Inflammatory macrophage (primary cell): ENCODE data around the gene IFNGR2.

Source experiments
- DNase-seq, 2 donors: peaks; one replicate each; pipeline ENCODE4 v3.0.0-alpha.2; 2020 to 2022
- total RNA-seq, 18 experiments: gene quantifications; one replicate each; lab custom pipeline; 2026; ENCODE audit warnings: mixed read lengths in 6 of 18, inconsistent platforms in 2 of 18; lab: John Stamatoyannopoulos, UW

IFNGR2 gene, protein sequence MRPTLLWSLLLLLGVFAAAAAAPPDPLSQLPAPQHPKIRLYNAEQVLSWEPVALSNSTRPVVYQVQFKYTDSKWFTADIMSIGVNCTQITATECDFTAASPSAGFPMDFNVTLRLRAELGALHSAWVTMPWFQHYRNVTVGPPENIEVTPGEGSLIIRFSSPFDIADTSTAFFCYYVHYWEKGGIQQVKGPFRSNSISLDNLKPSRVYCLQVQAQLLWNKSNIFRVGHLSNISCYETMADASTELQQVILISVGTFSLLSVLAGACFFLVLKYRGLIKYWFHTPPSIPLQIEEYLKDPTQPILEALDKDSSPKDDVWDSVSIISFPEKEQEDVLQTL
- total RNA-seq: 159 to 626 (median 233) reads per million in 18 experiments

DNA sequence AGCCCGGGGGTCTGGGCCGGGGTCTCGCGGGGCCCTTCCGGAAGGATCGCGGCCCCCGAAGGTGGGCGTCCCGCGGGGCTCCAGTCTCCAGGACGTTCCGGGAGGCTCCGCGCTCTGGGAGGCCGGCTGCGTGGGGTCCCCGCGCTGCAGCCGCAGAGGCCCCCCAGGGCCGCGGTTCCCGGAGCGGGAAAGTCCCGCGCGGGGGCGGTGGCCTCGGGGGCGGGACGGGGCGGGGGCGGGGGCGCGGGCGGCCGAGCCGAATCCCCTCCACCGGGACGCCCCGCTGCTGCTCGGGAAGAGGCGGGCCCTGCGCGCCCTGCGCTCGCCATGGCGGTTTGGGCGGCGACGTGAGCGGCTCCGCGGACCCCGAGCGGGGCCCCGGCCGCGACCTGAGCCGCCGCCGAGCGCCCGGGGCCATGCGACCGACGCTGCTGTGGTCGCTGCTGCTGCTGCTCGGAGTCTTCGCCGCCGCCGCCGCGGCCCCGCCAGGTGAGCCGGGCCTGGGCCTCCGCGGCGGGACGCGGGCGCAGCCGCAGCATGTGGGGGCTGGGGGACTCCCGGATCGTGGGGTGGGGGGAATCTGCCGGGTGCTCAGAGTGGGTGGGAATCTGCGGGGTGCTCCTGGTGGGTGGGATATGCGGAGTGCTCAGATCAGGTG lies at the start of gene IFNGR2:
Gene IFNGR2 (plus strand): TSS at position 286 of the 658 bp plus-strand sequence. CDS start 131 bp downstream, at position 417.
- DNase-seq: peak; percentile 39 to 61

DNA sequence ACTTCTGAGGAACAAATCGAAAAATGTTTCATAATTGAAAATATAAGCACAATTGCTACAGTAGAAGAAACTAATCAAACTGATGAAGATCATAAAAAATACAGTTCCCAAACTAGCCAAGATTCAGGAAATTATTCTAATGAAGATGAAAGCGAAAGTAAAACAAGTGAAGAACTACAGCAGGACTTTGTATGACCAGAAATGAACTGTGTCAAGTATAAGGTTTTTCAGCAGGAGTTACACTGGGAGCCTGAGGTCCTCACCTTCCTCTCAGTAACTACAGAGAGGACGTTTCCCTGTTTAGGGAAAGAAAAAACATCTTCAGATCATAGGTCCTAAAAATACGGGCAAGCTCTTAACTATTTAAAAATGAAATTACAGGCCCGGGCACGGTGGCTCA lies 47.9 kb upstream of the IFNGR2 start:
- no peak for DNase-seq

DNA sequence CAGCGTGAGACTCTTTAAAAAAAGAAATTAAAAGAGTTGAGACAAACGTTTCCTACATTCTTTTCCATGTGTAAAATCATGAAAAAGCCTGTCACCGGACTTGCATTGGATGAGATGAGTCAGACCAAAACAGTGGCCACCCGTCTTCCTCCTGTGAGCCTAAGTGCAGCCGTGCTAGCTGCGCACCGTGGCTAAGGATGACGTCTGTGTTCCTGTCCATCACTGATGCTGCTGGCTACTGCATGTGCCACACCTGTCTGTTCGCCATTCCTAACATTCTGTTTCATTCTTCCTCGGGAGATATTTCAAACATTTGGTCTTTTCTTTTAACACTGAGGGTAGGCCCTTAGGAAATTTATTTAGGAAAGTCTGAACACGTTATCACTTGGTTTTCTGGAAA lies 47.2 kb upstream of the IFNGR2 start:
- no peak for DNase-seq

DNA sequence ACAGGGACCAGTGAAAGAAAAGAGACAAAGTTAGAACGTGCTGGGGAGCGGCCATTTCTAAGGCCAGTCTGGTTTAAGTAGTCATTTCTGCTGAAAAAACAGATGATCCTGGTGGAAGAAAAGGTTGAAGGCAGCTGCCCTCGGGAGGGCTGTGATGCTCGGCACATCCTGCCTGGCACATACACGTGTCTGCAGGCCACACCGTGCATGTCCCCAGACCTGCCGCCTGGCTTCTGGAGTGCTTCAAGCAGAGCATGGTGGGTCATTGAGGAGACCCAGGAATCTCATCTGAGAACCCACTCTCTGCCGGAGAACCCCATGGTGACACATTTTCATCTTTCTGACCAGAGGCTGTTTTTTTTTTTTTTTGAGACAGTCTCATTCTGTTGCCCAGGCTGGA lies 46.0 kb upstream of the IFNGR2 start:
- no peak for DNase-seq

DNA sequence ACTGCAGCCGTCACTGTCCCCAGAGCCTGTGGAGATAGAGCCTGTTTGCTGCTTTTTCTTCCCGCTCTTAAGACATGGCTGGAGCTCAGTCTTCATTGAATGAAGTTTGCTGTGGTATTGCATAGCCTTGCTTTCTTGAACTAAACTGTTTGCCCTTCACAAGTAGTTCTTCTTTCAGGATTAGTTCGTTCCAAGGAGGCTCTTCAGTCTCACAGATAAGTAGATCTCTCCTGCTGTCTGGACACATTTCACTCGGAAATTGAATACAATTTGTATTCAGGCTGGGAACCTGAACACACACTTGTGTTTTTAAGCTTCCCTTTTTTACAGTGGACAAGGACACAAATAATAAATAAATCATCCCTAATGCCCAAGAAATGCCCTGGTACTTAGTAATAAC lies 43.8 kb upstream of the IFNGR2 start:
- no peak for DNase-seq

DNA sequence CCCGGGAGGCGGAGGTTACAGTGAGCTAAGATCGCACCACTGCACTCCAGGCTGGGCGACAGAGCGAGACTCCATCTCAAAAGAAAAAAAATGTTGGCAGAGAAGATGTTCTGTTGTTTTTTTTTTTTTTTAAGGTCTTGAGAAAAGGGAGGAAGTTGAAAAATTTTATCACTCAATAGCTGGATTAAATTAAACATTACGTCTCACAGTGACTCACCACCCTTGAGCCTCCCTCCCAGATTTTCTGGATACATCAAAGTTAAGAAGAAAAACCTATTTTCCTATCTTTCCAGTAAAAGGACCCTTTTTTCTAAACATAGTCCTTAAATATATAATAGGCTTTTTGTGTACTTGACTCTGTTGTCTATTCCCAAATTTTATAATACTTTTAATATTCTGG lies 42.9 kb upstream of the IFNGR2 start:
- DNase-seq: peak in 1 of 2 donors; percentile 17

DNA sequence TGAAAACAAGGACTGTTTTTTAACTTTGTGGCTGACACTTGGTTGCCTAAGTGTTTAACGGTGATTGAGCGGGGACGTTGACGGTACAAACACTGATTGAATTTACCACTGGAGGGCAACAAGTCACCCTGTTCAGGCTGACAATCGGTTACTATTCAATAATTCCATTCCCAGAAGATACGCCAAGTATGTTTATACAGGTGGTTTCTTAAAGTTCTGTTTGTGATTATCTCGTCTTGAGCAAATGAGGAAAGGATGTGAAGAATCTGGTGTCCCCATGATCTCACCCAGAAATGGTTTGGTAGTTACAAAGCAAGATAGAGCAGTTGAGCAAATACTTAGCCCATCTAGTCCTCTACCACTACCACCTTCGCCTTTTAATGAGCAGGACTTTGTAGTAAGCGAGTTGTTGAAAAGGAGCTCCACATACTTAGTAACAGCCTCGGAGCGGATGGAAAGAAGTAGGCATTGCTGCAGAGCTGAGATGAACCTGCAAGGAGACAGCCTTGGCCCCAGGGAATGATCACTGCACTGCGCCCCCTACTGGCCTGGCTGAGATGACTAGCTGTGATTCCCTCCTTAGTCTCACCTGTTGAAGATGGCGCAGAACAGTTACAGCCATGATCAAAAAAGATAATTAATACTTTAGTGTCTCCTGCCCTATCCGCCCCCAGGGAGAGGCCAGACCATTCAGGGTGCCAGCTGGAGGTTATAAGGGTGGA lies 42.2 kb upstream of the IFNGR2 start:
- peak; percentile 64 to 69 for DNase-seq

DNA sequence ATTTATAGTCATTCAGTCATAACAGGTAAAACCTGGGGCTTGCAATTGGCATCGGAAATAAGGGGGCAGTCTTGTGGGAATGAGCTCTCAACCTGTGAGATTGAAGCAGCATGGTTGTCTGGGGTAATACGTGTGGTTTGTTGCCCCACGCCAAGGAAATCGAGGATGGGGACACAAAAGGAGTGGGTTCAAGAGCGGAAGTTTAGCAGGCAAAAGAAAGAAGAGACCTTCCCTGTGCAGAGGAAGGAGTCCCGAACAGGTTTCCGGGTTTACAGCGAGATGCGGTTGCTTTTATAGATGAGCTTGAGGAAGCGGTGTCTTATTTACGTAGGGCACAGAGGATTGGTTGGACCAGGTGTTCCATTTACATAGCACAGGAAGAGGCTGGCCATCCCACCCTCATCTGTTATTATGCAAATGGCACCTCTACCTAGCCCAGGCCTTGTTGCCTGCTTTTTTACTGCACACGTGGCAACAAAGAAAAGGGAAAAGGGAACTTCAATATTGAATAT lies 41.1 kb upstream of the IFNGR2 start:
- peak; percentile 78 to 79 for DNase-seq

DNA sequence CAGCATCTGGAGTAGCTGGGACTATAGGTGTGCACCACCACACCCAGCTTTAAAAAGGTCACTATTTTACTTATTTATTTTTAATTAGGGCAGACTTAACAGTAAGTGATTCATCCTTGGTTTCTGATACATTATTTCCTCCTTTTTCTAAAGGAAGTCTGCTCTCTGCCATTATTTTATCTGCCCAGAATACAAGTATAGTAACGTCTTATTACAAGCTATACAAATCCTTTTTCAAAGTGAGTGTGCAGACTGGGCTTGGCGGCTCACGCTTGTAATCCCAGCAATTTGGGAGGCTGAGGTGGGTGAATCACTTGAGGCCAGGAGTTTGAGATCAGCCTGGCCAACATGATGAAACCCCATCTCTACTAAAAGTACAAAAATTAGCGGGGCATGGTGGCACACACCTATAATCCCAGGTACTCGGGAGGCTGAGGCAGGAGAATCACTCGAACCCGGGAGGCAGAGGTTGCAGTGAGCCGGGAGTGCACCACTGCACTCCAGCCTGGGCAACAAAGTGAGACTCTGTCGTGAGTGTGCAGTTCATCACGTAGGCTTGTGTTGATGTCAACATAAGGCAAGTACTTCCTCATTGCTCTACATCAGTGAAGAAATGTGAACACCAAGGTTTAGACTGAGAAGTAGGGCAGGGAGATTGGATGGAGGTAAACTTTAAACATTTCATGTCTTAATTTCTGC lies 39.2 kb upstream of the IFNGR2 start:
- peak; percentile 86 for DNase-seq

DNA sequence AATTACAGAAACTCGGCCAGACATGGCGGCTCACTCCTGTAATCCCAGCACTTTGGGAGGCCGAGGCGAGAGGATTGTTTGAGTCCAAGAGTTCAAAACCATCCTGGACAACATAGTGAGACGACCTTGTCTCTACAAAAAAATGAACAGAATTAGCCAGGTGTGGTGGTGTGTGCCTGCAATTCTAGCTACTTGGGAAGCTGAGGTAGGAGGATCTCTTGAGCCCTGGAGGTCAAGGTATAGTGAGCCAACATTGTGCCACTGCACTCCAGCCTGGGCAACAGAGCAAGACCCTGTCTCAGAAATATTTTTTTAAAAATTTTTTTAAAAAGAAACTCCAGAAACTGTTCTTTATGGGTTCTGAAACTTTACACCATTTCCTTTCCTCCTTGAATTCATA lies 38.4 kb upstream of the IFNGR2 start:
- DNase-seq: no peak

DNA sequence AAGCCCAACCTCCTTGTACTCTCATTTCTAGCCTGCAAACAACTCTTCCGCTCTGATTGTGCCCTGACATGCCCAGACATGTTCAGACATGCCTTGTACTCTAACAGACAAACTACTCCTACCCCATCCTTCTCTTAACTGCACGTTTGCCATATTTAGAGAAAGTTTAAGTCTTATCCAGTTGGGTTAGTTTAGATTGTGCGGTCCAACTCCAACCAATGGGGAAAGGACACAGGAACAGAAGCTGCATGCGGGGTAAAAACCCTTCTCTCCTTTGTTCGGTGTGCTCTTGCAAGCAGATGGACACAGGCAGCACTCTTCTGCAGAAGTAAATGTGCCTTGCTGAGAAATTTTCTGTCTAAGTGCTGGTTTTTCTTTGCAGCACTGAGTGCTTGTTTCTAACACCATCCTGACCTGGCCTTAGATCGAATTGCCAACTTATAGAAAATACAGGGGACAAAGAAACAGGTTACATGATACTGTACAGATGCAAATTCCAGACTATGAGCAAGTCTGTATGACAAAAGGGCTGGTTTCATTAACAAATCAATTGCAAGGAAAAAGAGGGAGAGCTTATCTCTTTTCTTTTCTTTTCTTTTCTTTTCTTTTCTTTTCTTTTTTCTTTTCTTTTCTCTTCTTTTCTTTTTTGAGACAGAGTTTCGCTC lies 35.8 kb upstream of the IFNGR2 start:
- no peak for DNase-seq

DNA sequence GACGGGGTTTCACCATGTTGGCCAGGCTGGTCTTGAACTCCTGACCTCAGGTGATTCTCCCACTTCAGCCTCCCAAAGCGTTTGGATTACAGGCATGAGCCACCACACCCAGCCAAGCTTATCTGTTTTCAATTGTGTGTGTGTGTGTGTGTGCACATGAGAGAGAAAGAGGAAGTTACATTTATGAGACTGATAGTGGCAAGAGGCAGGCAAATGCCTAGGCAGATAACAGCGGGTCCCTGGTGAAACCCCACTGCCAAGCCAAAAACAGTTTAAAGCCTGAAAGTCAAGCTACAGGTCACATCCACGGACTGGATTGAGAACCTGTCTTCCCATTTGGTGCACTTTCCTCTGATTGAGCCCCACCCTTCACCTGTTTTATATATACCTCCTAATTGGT lies 35.1 kb upstream of the IFNGR2 start:
- no peak for DNase-seq

DNA sequence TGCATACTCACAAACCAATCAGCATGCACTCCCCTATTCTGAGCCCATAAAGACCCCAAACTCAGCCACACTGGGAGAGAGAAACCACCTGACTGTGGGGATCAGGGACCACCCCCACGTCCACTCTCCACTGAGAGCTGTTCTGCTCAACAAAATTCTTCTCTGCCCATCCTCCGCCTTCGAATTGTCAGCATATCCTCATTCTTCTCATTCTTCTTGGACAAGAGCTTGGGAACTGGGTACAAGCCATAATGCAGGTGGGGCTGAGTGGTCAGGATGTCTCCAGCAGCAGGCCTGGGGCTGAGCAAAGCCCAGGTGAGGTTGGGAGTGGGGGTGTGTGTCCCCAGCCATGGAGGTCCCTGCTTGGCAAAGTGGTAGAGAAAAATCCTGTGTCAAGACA lies 34.6 kb upstream of the IFNGR2 start:
- DNase-seq: no peak

DNA sequence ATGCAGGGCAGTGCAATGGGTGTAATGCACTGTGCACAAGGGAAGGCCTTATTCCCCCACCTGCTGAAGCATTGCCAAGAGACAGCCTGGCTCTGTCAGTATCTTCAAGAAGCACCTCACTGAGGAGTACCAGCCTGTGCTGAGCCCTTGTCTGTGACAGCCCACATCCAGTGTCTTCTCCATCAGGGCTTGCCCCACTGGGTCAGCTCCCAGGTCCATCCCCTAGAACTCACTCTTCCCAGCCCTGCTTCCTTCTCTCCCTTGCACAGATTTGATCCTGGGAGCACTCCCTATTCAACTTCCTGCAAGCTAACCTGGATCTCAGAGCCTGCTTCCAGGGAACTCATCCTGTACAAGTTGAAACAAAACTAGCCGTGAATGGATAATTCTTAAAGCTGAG lies 33.6 kb upstream of the IFNGR2 start:
- DNase-seq: no peak

DNA sequence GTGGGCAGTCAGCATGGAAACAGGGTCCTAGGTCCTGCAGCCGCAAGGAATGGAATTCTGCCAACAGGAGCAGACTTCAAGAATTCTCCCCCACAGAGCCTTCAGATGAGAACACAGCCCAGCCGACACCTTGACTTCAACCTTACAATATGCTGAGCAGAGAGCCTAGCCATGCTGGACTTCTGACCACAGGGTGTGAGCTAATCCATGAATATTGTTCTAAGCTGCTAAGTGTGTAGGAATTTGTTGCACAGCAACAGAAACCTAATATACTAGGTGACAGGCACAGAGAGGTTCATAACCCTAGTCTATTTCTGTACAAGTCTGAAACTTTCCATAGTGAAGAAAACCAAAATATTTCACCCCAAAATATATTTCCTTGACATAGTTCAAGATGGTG lies 32.9 kb upstream of the IFNGR2 start:
- DNase-seq: no peak

DNA sequence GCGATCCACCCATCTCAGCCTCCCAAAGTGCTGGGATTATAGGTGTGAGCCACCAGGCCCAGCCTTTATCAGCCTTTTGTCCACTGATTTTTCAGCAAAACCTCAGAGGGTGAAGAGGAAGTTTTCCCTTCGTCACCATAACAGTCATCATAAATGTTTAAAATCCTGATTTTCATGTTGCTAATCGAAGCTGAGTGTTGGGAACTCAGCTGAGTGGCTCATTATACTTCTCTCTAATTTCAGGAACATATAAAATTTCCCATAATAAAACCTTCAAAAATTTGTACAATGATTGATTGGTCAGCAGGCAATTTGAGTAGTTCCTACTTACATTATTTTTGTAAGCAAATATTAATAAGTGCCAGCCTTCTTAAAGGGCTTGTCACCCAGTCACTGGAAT lies 31.8 kb upstream of the IFNGR2 start:
- no peak for DNase-seq

DNA sequence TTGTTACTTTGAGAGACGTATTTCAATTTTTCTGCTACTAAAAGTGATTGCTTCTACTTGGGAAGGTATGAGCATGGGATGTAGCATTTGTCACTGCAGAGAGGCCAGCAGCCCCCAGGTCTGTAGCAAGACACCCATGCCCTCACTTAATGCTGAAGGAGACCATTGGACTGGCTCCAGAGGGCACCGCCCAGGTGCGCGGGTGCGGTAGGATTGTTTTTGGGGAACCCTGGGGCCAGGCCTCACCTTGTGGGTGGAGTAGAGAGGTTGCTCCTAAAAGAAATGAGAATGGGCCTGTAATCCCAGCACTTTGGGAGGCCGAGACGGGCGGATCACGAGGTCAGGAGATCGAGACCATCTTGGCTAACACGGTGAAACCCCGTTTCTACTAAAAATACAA lies 30.6 kb upstream of the IFNGR2 start:
- DNase-seq: no peak

DNA sequence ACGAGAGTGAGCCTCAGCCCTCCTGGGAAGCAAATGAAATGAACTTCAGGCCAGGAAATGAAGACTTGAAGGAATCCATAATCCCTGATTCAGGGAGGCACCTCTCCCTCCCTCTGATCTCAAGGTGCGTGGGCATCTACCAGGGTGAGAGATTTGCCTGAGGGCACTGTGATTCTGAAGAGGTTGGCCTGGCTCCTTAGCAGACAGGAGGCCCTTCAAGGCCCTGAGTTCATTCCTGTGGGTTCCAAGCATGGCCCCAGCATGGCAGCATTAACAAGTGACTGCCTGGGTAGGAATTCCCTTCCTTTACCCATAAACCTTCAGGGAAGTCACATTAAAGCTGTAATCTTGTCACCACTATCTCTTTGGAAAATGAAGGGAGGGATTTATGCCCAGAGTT lies 29.8 kb upstream of the IFNGR2 start:
- no peak for DNase-seq

DNA sequence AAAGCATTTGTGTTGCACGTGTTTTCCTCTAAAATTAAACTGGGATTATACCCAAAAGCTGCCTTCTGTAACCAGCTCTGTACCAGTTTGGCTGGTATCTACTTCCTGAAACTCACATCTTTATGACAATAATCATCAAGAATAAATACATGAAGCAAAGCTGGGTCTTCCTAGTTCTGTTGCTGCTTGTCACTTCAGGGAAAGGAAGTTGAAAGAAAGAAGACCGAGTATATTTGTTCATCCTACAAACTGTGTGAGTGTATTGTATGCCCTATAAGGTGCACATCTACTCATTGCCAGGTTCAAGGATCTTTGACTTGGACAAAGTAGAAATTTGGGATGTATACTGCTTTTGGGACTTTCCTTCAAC lies 29.1 kb upstream of the IFNGR2 start:
- peak; percentile 57 to 70 for DNase-seq

DNA sequence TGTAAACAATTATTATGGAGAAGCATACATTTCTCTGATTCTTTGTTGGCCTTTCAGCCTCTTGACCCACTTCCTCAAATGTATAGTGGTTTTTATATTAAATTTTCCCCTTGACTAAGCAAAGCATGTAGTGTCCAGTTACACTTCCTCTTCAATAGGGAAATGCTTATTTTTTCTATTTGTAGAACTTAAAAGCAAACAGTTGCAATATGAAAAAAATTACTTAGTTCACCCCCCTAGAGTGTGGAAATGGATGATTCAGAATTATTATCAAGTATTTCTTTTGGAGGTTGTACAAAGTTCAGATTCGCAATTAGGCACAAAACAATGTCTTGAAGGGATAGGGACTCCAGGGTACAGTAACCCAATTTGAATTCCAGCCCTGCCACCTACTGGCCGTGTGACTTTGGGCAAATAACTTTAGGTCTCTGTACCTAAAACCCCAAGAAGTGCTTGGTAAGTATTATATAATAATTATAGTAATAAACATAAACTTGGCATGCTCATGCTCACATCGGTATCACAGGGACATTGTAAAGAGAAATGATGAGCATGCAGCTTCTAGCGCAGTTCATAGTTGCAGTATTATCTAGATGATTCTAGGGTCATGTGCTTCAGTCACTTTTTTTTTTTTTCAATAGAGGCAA lies 28.6 kb upstream of the IFNGR2 start:
- peak; percentile 75 to 97 for DNase-seq

DNA sequence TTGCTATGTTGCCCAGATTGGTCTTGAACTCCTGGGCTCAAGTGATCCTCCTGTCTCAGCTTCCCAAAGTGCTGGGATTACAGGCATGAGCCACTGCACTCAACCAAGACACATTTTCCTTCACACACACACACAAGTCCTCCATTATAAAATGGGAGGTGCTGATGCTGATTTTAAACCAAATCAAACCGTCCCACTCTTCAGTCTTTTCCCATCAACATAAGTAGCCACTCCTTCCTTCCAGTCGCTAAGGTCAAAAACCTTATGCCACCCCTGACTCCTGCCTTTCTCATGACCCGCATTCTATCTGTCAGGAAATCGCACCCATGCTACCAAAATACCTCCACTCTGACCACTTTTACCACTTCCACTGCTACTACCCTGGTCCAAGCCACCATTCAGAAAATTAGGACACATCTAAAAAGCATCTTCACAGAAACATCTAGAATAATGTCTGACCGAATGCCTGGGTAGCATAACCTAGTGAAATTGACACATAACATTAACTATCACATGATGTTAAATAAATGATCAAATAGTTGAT lies 28.0 kb upstream of the IFNGR2 start:
- DNase-seq: no peak
